Inferior parietal cortex (tissue), 1 donor: Measurements from ENCODE around the gene RER1.

Source experiments
- DNase-seq: peaks from one replicate; pipeline ENCODE4 v3.0.0-alpha.2; 2016; ENCODE audit errors: extremely low spot score

The RER1 gene

GRCh38 chr1:2353551-2354438, 37.8 kb upstream of the RER1 start:
- no peak for DNase-seq

- no peak for DNase-seq
Observed at GRCh38 chr1:2354511-2355372, 36.9 kb upstream of the RER1 start.

GRCh38 chr1:2355373-2356261, 36.0 kb upstream of the RER1 start:
- DNase-seq = no peak

- no peak for DNase-seq
Observed at GRCh38 chr1:2356401-2356800, 35.2 kb upstream of the RER1 start.

- no peak for DNase-seq
Observed at GRCh38 chr1:2356911-2357845, 34.5 kb upstream of the RER1 start.

- DNase-seq = no peak
Observed at GRCh38 chr1:2358072-2358471, 33.6 kb upstream of the RER1 start.

GRCh38 chr1:2358651-2359640, 32.7 kb upstream of the RER1 start:
- no peak for DNase-seq

GRCh38 chr1:2360588-2361364, 30.9 kb upstream of the RER1 start:
- DNase-seq = no peak

- DNase-seq = no peak
Observed at GRCh38 chr1:2363847-2364513, 27.7 kb upstream of the RER1 start.

- DNase-seq = no peak
Observed at GRCh38 chr1:2368053-2368744, 23.4 kb upstream of the RER1 start.

GRCh38 chr1:2372551-2373490, 18.8 kb upstream of the RER1 start:
- DNase-seq = no peak

- no peak for DNase-seq
Observed at GRCh38 chr1:2373551-2374251, 17.9 kb upstream of the RER1 start.

- DNase-seq = no peak
Observed at GRCh38 chr1:2374252-2375155, 17.1 kb upstream of the RER1 start.

GRCh38 chr1:2375246-2375922, 16.3 kb upstream of the RER1 start:
- DNase-seq = no peak
